Activated CD8-positive, alpha-beta T cell treated with anti-CD3 and anti-CD28 coated beads for 36 hours (primary cell): ENCODE results near the gene OR4D2. TPM values are rescaled to one million over a fixed set of nuclear protein-coding genes. Genes with fewer than 3 reads are reported as not detected.
"Not testable (repeated sequence)": the region's sequence is repeated elsewhere in the genome, so short reads cannot be mapped to it uniquely, and the experiment has no call there.

Source experiments
- ATAC-seq: fragments of 200-7000 bp; cut with Tn5 transposase; one replicate; pipeline ENCODE4 v1.10.0; 2021; ENCODE audit warnings: mild to moderate bottlenecking, moderate library complexity
- CTCF ChIA-PET: fragments of 350-600 bp; sonication (Branson Sonifier 250); formaldehyde crosslinking; loops from one replicate; lab custom pipeline; 2021; ENCODE audit warnings: antibody characterized with exemption; lab: Charles Lee
- POLR2A ChIA-PET: fragments of 350-600 bp; sonication (Branson Sonifier 250); formaldehyde crosslinking; loops from one replicate; lab custom pipeline; 2021; ENCODE audit warnings: antibody characterized with exemption; lab: Charles Lee
- DNase-seq: peaks from one replicate; pipeline ENCODE4 v3.0.0-alpha.2; 2020
- H3K27ac Mint-ChIP-seq: one replicate; pipeline ENCODE4 v1.8.0; 2021; ENCODE audit warnings: mild to moderate bottlenecking, mixed read lengths
- H3K27me3 Mint-ChIP-seq: one replicate; pipeline ENCODE4 v1.8.0; 2021; ENCODE audit warnings: mixed read lengths
- H3K36me3 Mint-ChIP-seq: one replicate; pipeline ENCODE4 v1.8.0; 2021; ENCODE audit warnings: low read depth, mixed read lengths
- H3K4me1 Mint-ChIP-seq: one replicate; pipeline ENCODE4 v1.8.0; 2021; ENCODE audit warnings: low read depth, mixed read lengths
- H3K4me3 Mint-ChIP-seq: one replicate; pipeline ENCODE4 v1.8.0; 2021; ENCODE audit warnings: mild to moderate bottlenecking, moderate library complexity, mixed read lengths
- H3K9me3 Mint-ChIP-seq: one replicate; pipeline ENCODE4 v1.8.0; 2021; ENCODE audit warnings: mixed read lengths
- intact Hi-C: fragments of 100-400 bp; cut with micrococcal nuclease; formaldehyde crosslinking; loops from one replicate; pipeline ENCODE4 v1.10.0; 2022
- total RNA-seq, 2 experiments: library from RNA; stranded (reverse); gene quantifications; one replicate each; pipeline ENCODE4 v1.2.3, GENCODE V29; 2021
- TF ChIP-seq, protein P1 (sequence below): fragments of 200-600 bp; IDR thresholded peaks from one replicate; pipeline ENCODE4 v1.8.0; 2022; ENCODE audit warnings: antibody characterized with exemption, mild to moderate bottlenecking

OR4D2 gene
- total RNA-seq, 2 experiments from 2014 or later: not detected

DNA sequence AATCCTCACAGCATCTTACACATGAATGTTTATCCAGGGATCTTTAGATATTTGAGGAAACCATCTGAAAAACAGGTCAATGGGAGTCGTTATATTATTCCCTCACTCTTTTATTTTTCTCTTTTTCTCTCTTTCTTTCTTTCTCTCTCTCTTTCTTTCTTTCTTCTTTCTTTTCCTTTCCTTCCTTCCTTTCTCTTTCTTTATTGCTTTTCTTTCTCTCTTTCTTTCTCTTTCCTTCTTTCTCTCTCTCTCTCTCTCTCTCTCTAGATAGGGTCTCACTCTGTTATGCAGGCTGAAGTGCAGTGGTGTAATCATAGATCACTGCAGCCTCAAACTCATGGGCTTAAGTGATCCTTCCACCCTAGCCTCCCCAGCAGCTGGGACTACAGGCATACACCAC lies 38.9 kb upstream of the OR4D2 start:
- Mint-ChIP-seq H3K36me3 (no peaks in the 10 kb centered on the region), H3K4me1 (no peaks in the 10 kb centered on the region), H3K27me3 (no peaks in the 10 kb centered on the region), H3K4me3 (no peak overlapping the region), H3K27ac (no peak overlapping the region), H3K9me3 (no peaks in the 10 kb centered on the region)
- CTCF ChIA-PET: no interaction called here
- no peak for DNase-seq
- TF ChIP-seq, protein P1, sequence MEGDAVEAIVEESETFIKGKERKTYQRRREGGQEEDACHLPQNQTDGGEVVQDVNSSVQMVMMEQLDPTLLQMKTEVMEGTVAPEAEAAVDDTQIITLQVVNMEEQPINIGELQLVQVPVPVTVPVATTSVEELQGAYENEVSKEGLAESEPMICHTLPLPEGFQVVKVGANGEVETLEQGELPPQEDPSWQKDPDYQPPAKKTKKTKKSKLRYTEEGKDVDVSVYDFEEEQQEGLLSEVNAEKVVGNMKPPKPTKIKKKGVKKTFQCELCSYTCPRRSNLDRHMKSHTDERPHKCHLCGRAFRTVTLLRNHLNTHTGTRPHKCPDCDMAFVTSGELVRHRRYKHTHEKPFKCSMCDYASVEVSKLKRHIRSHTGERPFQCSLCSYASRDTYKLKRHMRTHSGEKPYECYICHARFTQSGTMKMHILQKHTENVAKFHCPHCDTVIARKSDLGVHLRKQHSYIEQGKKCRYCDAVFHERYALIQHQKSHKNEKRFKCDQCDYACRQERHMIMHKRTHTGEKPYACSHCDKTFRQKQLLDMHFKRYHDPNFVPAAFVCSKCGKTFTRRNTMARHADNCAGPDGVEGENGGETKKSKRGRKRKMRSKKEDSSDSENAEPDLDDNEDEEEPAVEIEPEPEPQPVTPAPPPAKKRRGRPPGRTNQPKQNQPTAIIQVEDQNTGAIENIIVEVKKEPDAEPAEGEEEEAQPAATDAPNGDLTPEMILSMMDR: no peak
- no peak for ATAC-seq
- POLR2A ChIA-PET: interaction anchor here (1.3 kb wide), 1 partner anchor 49 kb away, joined by 4 read pairs; no protein-coding TSS in a partner anchor
- intact Hi-C loops: no loop called here

DNA sequence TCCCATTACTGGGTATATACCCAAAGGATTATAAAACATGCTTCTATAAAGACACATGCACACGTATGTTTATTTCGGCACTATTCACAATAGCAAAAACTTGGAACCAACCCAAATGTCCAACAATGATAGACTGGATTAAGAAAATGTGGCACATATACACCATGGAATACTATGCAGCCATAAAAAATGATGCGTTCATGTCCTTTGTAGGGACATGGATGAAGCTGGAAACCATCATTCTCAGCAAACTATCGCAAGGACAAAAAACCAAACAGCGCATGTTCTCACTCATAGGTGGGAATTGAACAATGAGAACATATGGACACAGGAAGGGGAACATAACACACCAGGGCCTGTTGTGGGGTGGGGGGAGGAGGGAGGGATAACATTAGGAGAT lies 34.1 kb upstream of the OR4D2 start:
- intact Hi-C loops, ATAC-seq, POLR2A ChIA-PET, H3K4me3 Mint-ChIP-seq, H3K27me3 Mint-ChIP-seq, H3K4me1 Mint-ChIP-seq, H3K36me3 Mint-ChIP-seq, CTCF ChIA-PET, DNase-seq, H3K27ac Mint-ChIP-seq: not testable (repeated sequence)
- H3K9me3 Mint-ChIP-seq: peaks cover 12% of the 10 kb centered on the region

DNA sequence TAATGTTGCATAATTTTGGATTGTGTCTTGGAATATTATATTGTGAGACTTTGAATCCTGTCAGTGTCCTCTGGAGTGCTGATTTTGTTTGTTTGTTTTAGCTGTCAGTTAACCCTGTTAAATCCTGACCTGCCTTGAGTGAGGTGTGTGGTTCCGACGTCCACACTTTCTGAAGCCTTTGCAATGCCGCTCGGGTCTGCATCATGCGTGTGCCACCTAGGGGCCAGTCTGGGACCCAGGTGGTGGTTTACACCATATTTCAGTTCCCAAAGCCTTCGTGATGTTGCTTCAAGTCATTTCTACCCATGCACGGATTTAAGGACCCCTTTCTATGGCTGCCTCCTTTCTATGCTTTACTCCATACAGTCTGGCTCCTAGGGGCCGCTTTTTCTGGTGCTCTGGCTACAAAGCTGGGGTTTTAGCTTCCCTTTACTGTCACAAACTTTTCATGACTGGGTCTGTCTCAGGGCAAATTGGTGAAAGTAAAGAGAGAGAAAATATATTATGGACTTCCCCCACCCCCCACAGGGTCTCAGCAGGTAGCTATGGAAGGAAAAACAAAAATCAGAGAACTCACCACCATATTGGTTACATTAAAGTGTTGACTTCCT lies 30.0 kb upstream of the OR4D2 start:
- CTCF ChIA-PET: interaction anchor here (1.2 to 3.5 kb wide), 5 partner anchors 14 to 303 kb away, joined by 3 to 11 read pairs (median 6); no protein-coding TSS in a partner anchor
- H3K27me3 Mint-ChIP-seq: no peaks in the 10 kb centered on the region
- H3K4me3 Mint-ChIP-seq: no peak overlapping the region
- intact Hi-C loops: no loop called here
- ATAC-seq: no peak
- no peaks in the 10 kb centered on the region for H3K36me3 Mint-ChIP-seq
- no peak overlapping the region for H3K27ac Mint-ChIP-seq
- TF ChIP-seq, protein P1: no peak
- no peaks in the 10 kb centered on the region for H3K4me1 Mint-ChIP-seq
- POLR2A ChIA-PET: interaction anchor here (0.5 to 0.6 kb wide), 2 partner anchors 221 to 280 kb away, joined by 3 read pairs; no protein-coding TSS in a partner anchor
- peaks cover 12% of the 10 kb centered on the region for H3K9me3 Mint-ChIP-seq
- DNase-seq: no peak

DNA sequence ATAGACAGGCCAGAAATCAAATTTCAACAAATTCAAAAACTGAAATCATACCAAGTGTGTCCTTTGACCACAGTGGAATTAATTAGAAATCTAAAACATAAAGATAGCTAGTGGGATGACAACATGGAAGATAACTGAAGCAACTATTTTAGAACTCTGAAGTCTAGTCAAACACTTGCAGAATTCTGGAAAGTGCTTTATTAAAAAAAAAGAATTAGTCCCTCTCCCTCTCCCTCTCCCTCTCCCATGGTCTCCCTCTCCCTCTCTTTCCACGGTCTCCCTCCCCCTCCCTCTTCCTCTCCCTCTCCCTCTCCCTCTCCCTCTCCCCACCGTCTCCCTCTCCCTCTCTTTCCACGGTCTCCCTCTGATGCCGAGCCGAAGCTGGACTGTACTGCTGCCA lies 25.3 kb upstream of the OR4D2 start:
- Mint-ChIP-seq H3K4me3 (no peak overlapping the region), H3K27ac (no peak overlapping the region), H3K27me3 (no peaks in the 10 kb centered on the region), H3K4me1 (no peaks in the 10 kb centered on the region), H3K36me3 (peaks cover 6% of the 10 kb centered on the region), H3K9me3 (peaks cover 23% of the 10 kb centered on the region)
- ATAC-seq (no peak), DNase-seq (no peak)
- POLR2A ChIA-PET: no interaction called here
- TF ChIP-seq, protein P1: no peak
- intact Hi-C loops: no loop called here
- CTCF ChIA-PET: interaction anchor here (0.9 to 1.4 kb wide), 3 partner anchors 12 to 31 kb away, joined by 3 read pairs; no protein-coding TSS in a partner anchor

DNA sequence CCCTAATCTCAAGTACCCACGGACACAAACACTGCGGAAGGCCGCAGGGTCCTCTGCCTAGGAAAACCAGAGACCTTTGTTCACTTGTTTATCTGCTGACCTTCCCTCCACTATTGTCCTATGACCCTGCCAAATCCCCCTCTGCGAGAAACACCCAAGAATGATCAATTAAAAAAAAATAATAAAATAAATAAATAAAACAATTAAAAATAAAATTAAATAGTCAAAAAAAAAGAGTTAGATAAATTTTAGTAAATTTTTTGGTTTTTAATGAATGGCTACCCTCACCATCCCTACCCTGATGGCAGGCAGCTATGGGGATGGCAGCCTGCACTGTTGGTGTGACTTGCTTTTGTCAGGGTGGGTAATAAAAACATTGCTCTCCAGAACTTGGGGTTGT lies 23.4 kb upstream of the OR4D2 start:
- H3K4me3 Mint-ChIP-seq, H3K36me3 Mint-ChIP-seq, POLR2A ChIA-PET, CTCF ChIA-PET, DNase-seq, H3K27ac Mint-ChIP-seq, ATAC-seq, intact Hi-C loops, H3K4me1 Mint-ChIP-seq, H3K27me3 Mint-ChIP-seq: not testable (repeated sequence)
- H3K9me3 Mint-ChIP-seq: peaks cover 22% of the 10 kb centered on the region

DNA sequence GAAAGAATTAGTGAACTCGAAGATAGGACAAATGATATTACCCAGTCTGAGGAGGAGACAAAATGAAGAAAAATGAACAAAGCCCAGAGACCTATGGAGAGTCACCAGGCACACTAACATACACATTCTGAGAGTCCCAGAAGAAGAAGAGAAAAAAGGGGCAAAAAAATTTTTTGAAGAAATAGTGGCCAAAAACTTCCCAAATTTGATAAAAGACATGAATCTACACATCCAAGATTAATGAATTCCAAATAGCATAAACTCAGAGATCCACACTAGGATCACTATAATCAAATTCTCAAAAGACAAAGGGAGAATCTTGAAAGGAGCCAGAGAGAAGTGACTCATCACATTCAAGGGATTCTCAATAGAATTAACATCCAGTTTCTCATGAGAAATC lies 22.0 kb upstream of the OR4D2 start:
- TF ChIP-seq, protein P1: no peak
- intact Hi-C loops: no loop called here
- no peak overlapping the region for H3K27ac Mint-ChIP-seq
- ChIA-PET CTCF (no interaction called here), POLR2A (no interaction called here)
- H3K4me3 Mint-ChIP-seq: no peak overlapping the region
- ATAC-seq (no peak), DNase-seq (no peak)
- H3K36me3 Mint-ChIP-seq: peaks cover 6% of the 10 kb centered on the region
- peaks cover 22% of the 10 kb centered on the region for H3K9me3 Mint-ChIP-seq
- no peaks in the 10 kb centered on the region for H3K27me3 Mint-ChIP-seq
- H3K4me1 Mint-ChIP-seq: no peaks in the 10 kb centered on the region
